Measurements from ENCODE around the gene FAM187B. TPM values are rescaled to one million over a fixed set of nuclear protein-coding genes. Genes with fewer than 3 reads are reported as not detected.

FAM187B gene
- polyA plus RNA-seq, 1 experiment: not detected

- Histone ChIP-seq H3K4me3 (ENCODE audit: low read depth, low read length) (no peak overlapping the region), H3K27me3 (ENCODE audit: control insufficient read depth, insufficient read depth, low read length) (no peaks in the 10 kb centered on the region), H3K36me3 (ENCODE audit: control insufficient read depth, insufficient read depth, low read length) (no peaks in the 10 kb centered on the region)
- no peak for TF ChIP-seq CTCF (IDR thresholded peaks at IDR 0.05; ENCODE audit: insufficient read depth, low read depth, low read length)
- DNase-seq (ENCODE audit: low read depth): no peak
- CTCF ChIA-PET: interaction anchor here (0.7 kb wide), 1 partner anchor 30 kb away, joined by 3 read pairs; no protein-coding TSS in a partner anchor
- POLR2A ChIA-PET: no interaction called here
Observed at GRCh38 chr19:35213663-35214632, 14.6 kb downstream of the FAM187B start.

GRCh38 chr19:35212241-35212640 lies 16.3 kb downstream of the FAM187B start:
- ChIA-PET CTCF (no interaction called here), POLR2A (no interaction called here)
- TF ChIP-seq CTCF (IDR thresholded peaks at IDR 0.05; ENCODE audit: insufficient read depth, low read depth, low read length): no peak
- no peak for DNase-seq (ENCODE audit: low read depth)
- H3K36me3 ChIP-seq (ENCODE audit: control insufficient read depth, insufficient read depth, low read length): no peaks in the 10 kb centered on the region
- no peaks in the 10 kb centered on the region for H3K27me3 ChIP-seq (ENCODE audit: control insufficient read depth, insufficient read depth, low read length)
- no peak overlapping the region for H3K4me3 ChIP-seq (ENCODE audit: low read depth, low read length)

GRCh38 chr19:35211545-35212230 lies 16.9 kb downstream of the FAM187B start:
- Histone ChIP-seq H3K4me3 (ENCODE audit: low read depth, low read length) (no peak overlapping the region), H3K27me3 (ENCODE audit: control insufficient read depth, insufficient read depth, low read length) (no peaks in the 10 kb centered on the region), H3K36me3 (ENCODE audit: control insufficient read depth, insufficient read depth, low read length) (no peaks in the 10 kb centered on the region)
- no peak for TF ChIP-seq CTCF (IDR thresholded peaks at IDR 0.05; ENCODE audit: insufficient read depth, low read depth, low read length)
- ChIA-PET CTCF (no interaction called here), POLR2A (no interaction called here)
- DNase-seq (ENCODE audit: low read depth): no peak

GRCh38 chr19:35209646-35210045 lies 18.9 kb downstream of the FAM187B start:
- ChIA-PET CTCF (no interaction called here), POLR2A (no interaction called here)
- no peak for TF ChIP-seq CTCF (IDR thresholded peaks at IDR 0.05; ENCODE audit: insufficient read depth, low read depth, low read length)
- H3K27me3 ChIP-seq (ENCODE audit: control insufficient read depth, insufficient read depth, low read length): no peaks in the 10 kb centered on the region; the same call in 1 of the 2 replicates
- DNase-seq (ENCODE audit: low read depth): no peak
- no peak overlapping the region for H3K4me3 ChIP-seq (ENCODE audit: low read depth, low read length)
- H3K36me3 ChIP-seq (ENCODE audit: control insufficient read depth, insufficient read depth, low read length): no peaks in the 10 kb centered on the region

- no peaks in the 10 kb centered on the region; the same call in 1 of the 2 replicates for H3K27me3 ChIP-seq (ENCODE audit: control insufficient read depth, insufficient read depth, low read length)
- H3K4me3 ChIP-seq (ENCODE audit: low read depth, low read length): no peak overlapping the region
- ChIA-PET CTCF (no interaction called here), POLR2A (no interaction called here)
- TF ChIP-seq CTCF (IDR thresholded peaks at IDR 0.05; ENCODE audit: insufficient read depth, low read depth, low read length): no peak
- H3K36me3 ChIP-seq (ENCODE audit: control insufficient read depth, insufficient read depth, low read length): no peaks in the 10 kb centered on the region
- DNase-seq (ENCODE audit: low read depth): no peak
Observed at GRCh38 chr19:35208121-35208520, 20.4 kb downstream of the FAM187B start.
